Psoas muscle (tissue), 8 donors: Measurements from ENCODE around the gene AHI1. TPM values are rescaled to one million over a fixed set of nuclear protein-coding genes. Genes with fewer than 3 reads are reported as not detected.

Experiments
- ATAC-seq, 4 donors: fragments of 200-7000 bp; cut with Tn5 transposase; one replicate each; pipeline ENCODE4 v1.9.1; 2020; ENCODE audit warnings: moderate library complexity in 3 of 4, mild to moderate bottlenecking in 2 of 4
- DNase-seq, 2 donors: peaks; one replicate each; pipeline ENCODE4 v3.0.0-alpha.2; 2020
- H3K27ac ChIP-seq: fragments of 200-600 bp; one replicate; pipeline ENCODE4 v1.8.0; 2022
- H3K27me3 ChIP-seq, 3 donors: fragments of 200-600 bp in 1 of 3; one replicate each; pipeline versions ENCODE4 v1.6.1 to v1.8.0; 2013 to 2022; ENCODE audit warnings: low read length in 2 of 3, mild to moderate bottlenecking in 2 of 3, moderate library complexity in 1 of 3; ENCODE audit not compliant: insufficient read depth in 3 of 3
- H3K36me3 ChIP-seq, 2 donors: fragments of 200-600 bp in 1 of 2; one replicate each; pipeline versions ENCODE4 v1.6.1 to v1.8.0; 2013 to 2022; ENCODE audit warnings: low read depth in 1 of 2, mild to moderate bottlenecking in 1 of 2, moderate library complexity in 1 of 2; ENCODE audit not compliant: insufficient read depth in 1 of 2
- H3K4me1 ChIP-seq: fragments of 200-600 bp; one replicate; pipeline ENCODE4 v1.8.0; 2022
- H3K4me3 ChIP-seq: fragments of 200-600 bp; one replicate; pipeline ENCODE4 v1.8.0; 2022; ENCODE audit warnings: mild to moderate bottlenecking
- H3K9me3 ChIP-seq: fragments of 200-600 bp; one replicate; pipeline ENCODE4 v1.8.0; 2022
- WGBS, 3 donors: extraction: QIAGEN DNeasy Blood & Tissue Kit; methylation state at CpG; one replicate each; pipeline versions ENCODE4 v1.1.6 to v1.1.7; 2013; 5-methylcytosine and 5-hydroxymethylcytosine counted together
- intact Hi-C, 2 donors: fragments of 100-400 bp; cut with DNase I; formaldehyde crosslinking; loops; one replicate each; pipeline versions ENCODE4 v1.11.0 to v1.14.2; 2022
- polyA plus RNA-seq, 3 donors: library from polyadenylated mRNA; stranded (reverse); fragments of 200-250 nt; gene quantifications; one replicate each; pipeline ENCODE4 v1.2.3, GENCODE V29; 2013
- total RNA-seq, 4 donors: library from RNA; stranded (reverse); fragmentation: NEBNext Ultra II Directional in 2 of 4; extraction: Animal tissue kit (Norgen Biotek cat#: 25700) in 2 of 4; gene quantifications; one replicate each; pipeline versions ENCODE4 v1.2.1 to v1.2.4, GENCODE V29; 2021 to 2023
- TF ChIP-seq, protein P1 (sequence below): fragments of 200-600 bp; IDR thresholded peaks from one replicate; pipeline ENCODE4 v1.8.0; 2022; ENCODE audit warnings: antibody characterized with exemption
- donor health status: healthy with polysubstance abuse.
- donor health status: DM: no; HTN: no; CAD: no; lungs with moderate emphysema.
- donor health status: Bipolar disorder and iron deficiency.
- donor health status: healthy.
- donor health status: DM: yes; HTN: yes; CAD: no.
- donor health status: DM: no; HTN: no; CAD: no.
- donor health status: DM: no; HTN: no; CAD: no.
- donor health status: DM: yes; HTN: yes; CAD: no.

AHI1 gene
- total and polyA plus RNA-seq, 7 donors, result 5.5 to 14.2 (median 8.3) TPM

DNA sequence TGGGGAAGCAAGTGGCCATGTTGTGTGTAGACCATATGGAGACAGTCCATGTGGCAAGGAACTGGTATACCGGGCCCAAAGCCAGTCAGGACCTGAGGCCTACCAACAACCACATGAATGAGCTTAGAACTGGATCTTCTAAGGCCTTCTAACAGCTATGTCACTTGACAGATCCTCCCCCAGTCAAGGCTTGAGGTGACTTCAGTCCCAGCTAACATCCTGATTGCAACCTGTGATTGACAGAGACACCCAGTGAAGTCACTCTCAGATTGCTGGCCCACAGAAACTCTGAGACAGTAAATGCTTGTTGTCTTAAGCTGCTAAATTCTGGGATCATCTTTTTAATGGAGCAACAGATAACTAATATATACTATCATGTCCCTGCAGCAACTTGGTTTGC, 32.9 kb downstream of the AHI1 start:
- TF ChIP-seq, protein P1, sequence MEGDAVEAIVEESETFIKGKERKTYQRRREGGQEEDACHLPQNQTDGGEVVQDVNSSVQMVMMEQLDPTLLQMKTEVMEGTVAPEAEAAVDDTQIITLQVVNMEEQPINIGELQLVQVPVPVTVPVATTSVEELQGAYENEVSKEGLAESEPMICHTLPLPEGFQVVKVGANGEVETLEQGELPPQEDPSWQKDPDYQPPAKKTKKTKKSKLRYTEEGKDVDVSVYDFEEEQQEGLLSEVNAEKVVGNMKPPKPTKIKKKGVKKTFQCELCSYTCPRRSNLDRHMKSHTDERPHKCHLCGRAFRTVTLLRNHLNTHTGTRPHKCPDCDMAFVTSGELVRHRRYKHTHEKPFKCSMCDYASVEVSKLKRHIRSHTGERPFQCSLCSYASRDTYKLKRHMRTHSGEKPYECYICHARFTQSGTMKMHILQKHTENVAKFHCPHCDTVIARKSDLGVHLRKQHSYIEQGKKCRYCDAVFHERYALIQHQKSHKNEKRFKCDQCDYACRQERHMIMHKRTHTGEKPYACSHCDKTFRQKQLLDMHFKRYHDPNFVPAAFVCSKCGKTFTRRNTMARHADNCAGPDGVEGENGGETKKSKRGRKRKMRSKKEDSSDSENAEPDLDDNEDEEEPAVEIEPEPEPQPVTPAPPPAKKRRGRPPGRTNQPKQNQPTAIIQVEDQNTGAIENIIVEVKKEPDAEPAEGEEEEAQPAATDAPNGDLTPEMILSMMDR, result no peak
- H3K9me3 ChIP-seq, result no peaks in the 10 kb centered on the region
- no peaks in the 10 kb centered on the region for H3K27me3 ChIP-seq
- H3K27ac ChIP-seq, result no peak overlapping the region
- DNase-seq, result no peak
- intact Hi-C loops, result no loop called here
- WGBS, 3 donors, result 98 to 100% (median 100%) methylated on average over 1 of the region's 1 CpG
- no peak overlapping the region for H3K4me3 ChIP-seq
- no peak for ATAC-seq
- H3K36me3 ChIP-seq, result peaks cover 0 to 60% of the 10 kb centered on the region in 2 donors
- no peaks in the 10 kb centered on the region for H3K4me1 ChIP-seq

DNA sequence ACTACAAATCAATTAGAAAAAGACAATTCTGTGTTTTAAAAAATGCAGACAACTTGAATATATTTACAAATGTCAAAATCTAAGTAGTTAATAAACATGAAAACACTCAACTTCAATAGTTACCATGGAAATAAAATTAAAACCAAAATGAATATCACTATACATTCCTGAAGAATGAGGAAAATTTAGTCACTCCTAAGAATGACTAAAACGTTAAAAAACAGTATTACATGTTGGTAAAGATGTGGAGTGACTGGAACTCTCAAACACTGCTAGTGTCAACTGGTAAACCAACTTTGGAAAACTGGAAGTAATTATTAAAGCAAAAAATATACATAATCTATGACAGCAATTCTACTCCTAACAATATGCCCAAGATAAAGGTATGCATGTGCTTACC, 36.3 kb downstream of the AHI1 start:
- intact Hi-C loops, result no loop called here
- no peak overlapping the region for H3K4me3 ChIP-seq
- TF ChIP-seq, protein P1, result no peak
- H3K27me3 ChIP-seq, result no peaks in the 10 kb centered on the region
- no peak for DNase-seq
- ATAC-seq, result no peak
- no peaks in the 10 kb centered on the region for H3K9me3 ChIP-seq
- peaks cover 0 to 53% of the 10 kb centered on the region in 2 donors for H3K36me3 ChIP-seq
- WGBS, 3 donors, result 61 to 70% (median 63%) methylated on average over 1 of the region's 1 CpG
- H3K4me1 ChIP-seq, result no peaks in the 10 kb centered on the region
- no peak overlapping the region for H3K27ac ChIP-seq

DNA sequence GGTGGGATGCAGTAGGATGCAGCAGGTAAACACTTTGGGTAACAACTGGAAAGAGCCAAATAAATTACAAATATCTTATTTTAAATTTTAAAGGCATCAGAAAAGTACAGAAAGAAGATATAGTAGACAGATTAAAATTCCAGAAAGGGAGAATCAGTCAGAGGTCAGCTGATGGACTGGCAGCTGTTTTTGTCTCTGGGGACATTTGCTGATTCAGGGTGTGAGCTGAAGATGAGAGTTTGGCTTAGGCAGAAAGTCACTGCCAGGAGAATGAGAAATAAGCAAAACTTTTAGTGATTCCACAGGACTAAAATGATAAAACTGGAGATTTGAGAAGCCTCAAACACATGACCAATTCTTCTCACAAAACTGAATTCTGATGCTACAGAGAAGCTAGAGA, 39.5 kb downstream of the AHI1 start:
- Histone ChIP-seq H3K36me3 (peaks cover 0 to 57% of the 10 kb centered on the region in 2 donors), H3K4me3 (no peak overlapping the region), H3K27me3 (no peaks in the 10 kb centered on the region), H3K27ac (no peak overlapping the region), H3K9me3 (no peaks in the 10 kb centered on the region), H3K4me1 (no peaks in the 10 kb centered on the region)
- intact Hi-C loops, result loop anchor here in 1 of 2 donors (2.0 kb wide), 1 partner anchor 39 kb away; the partner anchor contains the start of gene AHI1
- ATAC-seq (no peak), DNase-seq (peak in 1 of 2 donors; percentile 45)
- TF ChIP-seq, protein P1, result no peak

DNA sequence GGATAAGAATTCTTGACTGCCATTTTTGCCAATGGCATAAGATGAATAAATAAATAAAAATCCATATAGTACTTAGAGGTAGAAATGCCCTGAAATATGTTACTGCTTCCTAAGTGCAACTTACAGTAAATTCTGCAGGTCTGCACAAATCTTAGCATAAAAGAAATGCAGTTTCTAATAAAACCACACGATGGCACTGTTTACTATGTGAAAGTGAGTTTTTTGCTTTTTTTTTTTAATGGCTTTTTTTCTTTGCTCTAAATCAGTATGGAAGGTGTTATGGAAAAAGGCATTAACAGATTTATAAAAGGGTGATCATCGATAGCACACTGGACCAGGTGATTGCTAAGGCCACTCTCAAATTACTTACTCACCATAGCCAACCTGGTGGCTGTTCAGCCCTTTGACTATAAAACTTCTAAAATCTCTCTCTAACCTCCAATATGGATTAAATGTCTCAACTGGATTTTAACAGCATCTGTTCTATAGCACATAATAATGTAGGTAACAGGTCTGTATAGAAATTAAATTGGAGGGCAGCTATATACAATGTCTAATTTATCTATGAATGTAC, 45.8 kb downstream of the AHI1 start:
- TF ChIP-seq, protein P1, result peak; percentile 62
- H3K4me1 ChIP-seq, result no peaks in the 10 kb centered on the region

DNA sequence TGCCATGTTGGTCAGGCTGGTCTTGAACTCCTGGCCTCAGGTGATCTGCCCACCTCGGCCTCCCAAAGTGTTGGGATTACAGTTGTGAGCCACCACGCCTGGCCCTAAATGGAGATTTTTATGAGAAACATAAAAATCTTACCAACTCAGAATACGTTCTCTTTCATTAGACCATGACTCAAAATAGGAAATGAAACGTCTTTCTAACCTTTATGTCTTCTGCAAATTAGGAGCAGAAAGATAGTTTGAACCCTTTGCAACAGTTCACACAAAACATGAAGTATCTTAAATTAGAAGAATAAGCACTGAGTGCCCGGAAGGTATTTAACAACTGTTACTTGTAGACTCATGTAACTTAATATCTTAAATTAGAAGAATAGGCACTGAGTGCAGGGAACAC, 48.3 kb downstream of the AHI1 start:
- Histone ChIP-seq H3K4me1 (no peaks in the 10 kb centered on the region), H3K27me3 (no peaks in the 10 kb centered on the region), H3K4me3 (no peak overlapping the region), H3K9me3 (no peaks in the 10 kb centered on the region), H3K36me3 (peaks cover 3 to 64% of the 10 kb centered on the region in 2 donors), H3K27ac (no peak overlapping the region)
- DNase-seq (no peak), ATAC-seq (no peak)
- TF ChIP-seq, protein P1, result no peak
- 70 to 83% (median 76%) methylated on average over 5 of the region's 5 CpGs for WGBS, 3 donors
- intact Hi-C loops, result no loop called here

More for the DNA sequence above, 45.8 kb downstream of the AHI1 start:
- DNase-seq, result no peak
- Histone ChIP-seq H3K36me3 (peaks cover 0 to 65% of the 10 kb centered on the region in 2 donors), H3K4me3 (no peak overlapping the region), H3K27me3 (no peaks in the 10 kb centered on the region), H3K9me3 (no peaks in the 10 kb centered on the region), H3K27ac (no peak overlapping the region)
- 0 to 13% (median 7%) methylated on average over 2 of the region's 2 CpGs for WGBS, 3 donors
- intact Hi-C loops, result loop anchor here in 1 of 2 donors (2.0 kb wide), 1 partner anchor 775 kb away; no protein-coding TSS in a partner anchor
- ATAC-seq, result peak in 1 of 4 donors; percentile 56
